Gastroesophageal sphincter (tissue), 4 donors: Measurements from ENCODE around the gene STX8. TPM values are rescaled to one million over a fixed set of nuclear protein-coding genes. Genes with fewer than 3 reads are reported as not detected.

Experiments used
- ATAC-seq: fragments of 150-250 bp; one replicate; pipeline ENCODE4 v1.9.1; 2016; ENCODE audit warnings: mild to moderate bottlenecking, moderate library complexity
- H3K27ac ChIP-seq, 4 donors: fragments of 200-600 bp; sonication (generic) in 3 of 4; 1 replicate in 3 of 4; 2 replicates in 1 of 4; pipeline ENCODE4 v1.5.1; 2016 to 2019
- H3K27me3 ChIP-seq: fragments of 200-600 bp; sonication (generic); one replicate; pipeline ENCODE4 v1.5.1; 2019
- H3K36me3 ChIP-seq, 2 donors: fragments of 200-600 bp; sonication (generic); one replicate each; pipeline ENCODE4 v1.5.1; 2019; ENCODE audit warnings: control low read depth in 1 of 2
- H3K4me1 ChIP-seq, 3 donors: fragments of 200-600 bp; sonication (generic); 1 replicate in 2 of 3; 2 replicates in 1 of 3; pipeline ENCODE4 v1.5.1; 2016 to 2019; ENCODE audit warnings: control low read depth in 2 of 3
- H3K4me3 ChIP-seq, 2 donors: fragments of 200-600 bp; sonication (generic); one replicate each; pipeline ENCODE4 v1.5.1; 2019; ENCODE audit warnings: mild to moderate bottlenecking in 1 of 2, moderate library complexity in 1 of 2
- H3K9me3 ChIP-seq, 3 donors: fragments of 200-600 bp; sonication (generic); one replicate each; pipeline ENCODE4 v1.5.1; 2017 to 2019; ENCODE audit warnings: control low read depth in 2 of 3
- EP300 ChIP-seq: sonication (generic); formaldehyde crosslinking; IDR thresholded peaks from one replicate; pipeline ENCODE4 v1.6.1; 2017; ENCODE audit warnings: antibody characterized with exemption, mild to moderate bottlenecking
- POLR2A ChIP-seq, 2 donors: fragments of 450-650 bp; IDR thresholded peaks; one replicate each; pipeline ENCODE4 v1.6.1; 2017; ENCODE audit warnings: antibody characterized with exemption in 2 of 2, mild to moderate bottlenecking in 2 of 2, moderate library complexity in 1 of 2
- POLR2AphosphoS5 ChIP-seq: sonication (generic); formaldehyde crosslinking; IDR thresholded peaks from one replicate; pipeline ENCODE4 v1.6.1; 2017; ENCODE audit warnings: antibody characterized with exemption
- WGBS, 2 donors: methylation state at CpG; one replicate each; pipeline ENCODE4 v1.1.5; 2018; ENCODE audit warnings: low coverage in 1 of 2; 5-methylcytosine and 5-hydroxymethylcytosine counted together
- total RNA-seq, 4 donors: library from RNA; depleted of rRNA; stranded (reverse); fragments of >200 nt; gene quantifications; one replicate each; pipeline ENCODE4 v1.1.0, GENCODE V29; 2016
- TF ChIP-seq, protein P1 (sequence below), 4 experiments: fragments of 200-600 bp in 2 of 4; fragments of 450-650 bp in 2 of 4; sonication (generic) in 1 of 4; IDR thresholded peaks; one replicate each; pipeline ENCODE4 v1.5.1; 2017 to 2019; ENCODE audit warnings: antibody characterized with exemption in 4 of 4, mild to moderate bottlenecking in 2 of 4, moderate library complexity in 2 of 4

Gene STX8
- total RNA-seq, 4 donors from 2014 or later: 67.9 to 106 (median 87.1) TPM

DNA sequence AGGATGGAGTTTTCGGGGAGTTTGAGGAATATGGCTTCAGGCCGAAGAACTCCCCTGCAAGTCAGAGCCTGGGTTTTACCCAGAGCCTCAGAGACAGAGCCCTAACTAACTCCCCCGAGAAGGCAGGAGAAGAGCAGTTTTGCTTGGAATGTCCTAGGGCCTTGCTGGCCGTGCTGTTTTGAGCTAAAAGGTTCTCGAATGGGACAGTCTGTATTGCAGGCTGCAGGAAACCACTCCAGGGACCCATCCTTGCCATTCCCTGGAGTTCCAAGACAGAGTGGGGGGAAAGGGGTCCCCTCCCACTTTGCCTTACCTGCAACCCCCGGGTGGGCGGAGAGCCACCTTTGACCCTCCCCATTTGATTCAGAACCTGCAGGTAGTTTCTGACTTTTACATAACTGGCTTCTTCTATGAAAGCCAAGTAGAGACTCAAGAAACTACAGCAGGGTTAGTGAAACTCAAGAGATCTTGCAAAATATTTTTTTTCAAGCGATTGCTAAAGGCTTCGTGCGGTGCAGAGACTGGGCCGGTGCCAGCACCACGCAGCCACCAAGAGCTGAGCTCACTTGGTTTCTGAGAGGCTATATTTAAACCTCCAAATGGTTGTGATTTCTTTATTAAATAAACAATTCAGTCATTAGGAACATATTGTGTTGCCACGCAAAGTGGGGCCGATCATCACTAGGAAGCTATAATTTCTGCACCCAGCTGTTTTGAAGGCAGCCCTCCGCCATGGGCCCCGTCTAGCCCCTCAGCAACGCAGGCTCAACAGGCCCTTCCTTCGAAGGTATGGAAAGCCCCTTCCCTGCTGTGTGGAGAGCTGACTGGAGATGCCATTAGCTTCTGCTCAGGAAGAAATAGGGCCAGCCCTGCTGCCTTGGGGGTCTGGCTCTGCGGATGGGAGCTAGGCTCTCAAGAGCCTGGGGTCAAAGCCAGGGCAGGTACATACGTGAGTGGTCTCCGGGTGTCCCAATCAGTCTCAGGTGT, 331.3 kb downstream of the STX8 start:
- peak overlapping the region in 1 of 2 donors; percentile 4 for H3K4me3 ChIP-seq
- H3K27me3 ChIP-seq: no peaks in the 10 kb centered on the region
- H3K9me3 ChIP-seq: no peaks in the 10 kb centered on the region
- WGBS, 2 donors: 11 to 34% methylated on average over 6 to 12 of the region's 21 CpGs
- H3K36me3 ChIP-seq: peaks cover 0 to 15% of the 10 kb centered on the region in 2 donors
- peaks cover 3 to 92% (median 62%) of the 10 kb centered on the region in 3 donors for H3K4me1 ChIP-seq
- peak; percentile 51 for ATAC-seq
- peak overlapping the region; percentile 62 to 100 (median 98) for H3K27ac ChIP-seq
- TF ChIP-seq, protein P1, sequence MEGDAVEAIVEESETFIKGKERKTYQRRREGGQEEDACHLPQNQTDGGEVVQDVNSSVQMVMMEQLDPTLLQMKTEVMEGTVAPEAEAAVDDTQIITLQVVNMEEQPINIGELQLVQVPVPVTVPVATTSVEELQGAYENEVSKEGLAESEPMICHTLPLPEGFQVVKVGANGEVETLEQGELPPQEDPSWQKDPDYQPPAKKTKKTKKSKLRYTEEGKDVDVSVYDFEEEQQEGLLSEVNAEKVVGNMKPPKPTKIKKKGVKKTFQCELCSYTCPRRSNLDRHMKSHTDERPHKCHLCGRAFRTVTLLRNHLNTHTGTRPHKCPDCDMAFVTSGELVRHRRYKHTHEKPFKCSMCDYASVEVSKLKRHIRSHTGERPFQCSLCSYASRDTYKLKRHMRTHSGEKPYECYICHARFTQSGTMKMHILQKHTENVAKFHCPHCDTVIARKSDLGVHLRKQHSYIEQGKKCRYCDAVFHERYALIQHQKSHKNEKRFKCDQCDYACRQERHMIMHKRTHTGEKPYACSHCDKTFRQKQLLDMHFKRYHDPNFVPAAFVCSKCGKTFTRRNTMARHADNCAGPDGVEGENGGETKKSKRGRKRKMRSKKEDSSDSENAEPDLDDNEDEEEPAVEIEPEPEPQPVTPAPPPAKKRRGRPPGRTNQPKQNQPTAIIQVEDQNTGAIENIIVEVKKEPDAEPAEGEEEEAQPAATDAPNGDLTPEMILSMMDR (IDR thresholded peaks at IDR 0.05): no peak
- peak; percentile 87 for TF ChIP-seq POLR2AphosphoS5

DNA sequence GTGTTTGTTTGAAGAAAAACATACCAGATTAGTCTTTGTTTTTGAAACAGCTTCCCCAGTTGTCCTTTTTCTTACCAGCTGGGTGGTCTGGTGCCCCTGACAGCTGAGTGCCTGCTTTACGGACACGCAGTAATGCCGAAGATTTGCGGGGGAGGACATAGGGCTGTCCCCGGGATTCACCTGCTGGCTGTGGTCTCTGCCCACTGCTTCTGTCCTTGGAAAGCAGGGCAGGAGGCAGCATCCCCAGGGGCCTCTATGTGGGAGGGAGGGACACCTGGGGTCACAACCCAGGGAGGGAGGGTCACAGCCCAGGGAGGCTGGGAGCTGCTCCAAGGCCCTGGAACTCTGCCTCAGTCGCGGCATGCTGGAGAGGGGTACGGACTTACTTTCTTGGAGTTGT, 332.6 kb downstream of the STX8 start:
- Histone ChIP-seq H3K4me3 (no peak overlapping the region), H3K27me3 (no peaks in the 10 kb centered on the region), H3K4me1 (peaks cover 3 to 97% (median 71%) of the 10 kb centered on the region in 3 donors), H3K36me3 (peaks cover 0 to 1% of the 10 kb centered on the region in 2 donors), H3K27ac (peak overlapping the region; percentile 88 to 100 (median 98)), H3K9me3 (no peaks in the 10 kb centered on the region)
- WGBS, 2 donors: 28 to 88% methylated on average over 2 to 5 of the region's 8 CpGs
- ATAC-seq: no peak
- TF ChIP-seq POLR2AphosphoS5 (no peak), EP300 (no peak), POLR2A (IDR thresholded peaks at IDR 0.05) (no peak)
- TF ChIP-seq, protein P1 (IDR thresholded peaks at IDR 0.05): no peak

DNA sequence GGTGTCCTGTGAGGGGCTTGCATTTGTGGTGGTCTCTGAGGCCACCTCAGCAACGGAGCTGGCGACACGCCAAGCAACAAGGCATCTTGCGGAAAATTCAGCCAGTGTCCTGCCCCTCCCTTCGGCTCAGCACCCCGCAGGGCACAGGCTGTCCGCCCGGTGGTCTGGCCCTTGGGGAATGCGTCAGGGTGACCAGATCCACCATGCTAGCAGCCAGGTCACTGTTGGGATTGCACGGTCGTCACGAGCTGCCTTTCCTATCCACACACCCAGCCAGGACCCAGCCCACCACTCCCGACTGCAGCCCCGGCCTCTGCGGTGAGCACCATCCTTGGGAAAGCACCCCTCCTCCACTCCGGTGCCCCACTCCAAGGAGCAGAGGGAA, 333.1 kb downstream of the STX8 start:
- Histone ChIP-seq H3K27ac (peak overlapping the region; percentile 88 to 100 (median 98)), H3K27me3 (no peaks in the 10 kb centered on the region), H3K4me1 (peaks cover 3 to 97% (median 71%) of the 10 kb centered on the region in 3 donors), H3K9me3 (no peaks in the 10 kb centered on the region), H3K4me3 (no peak overlapping the region), H3K36me3 (no peaks in the 10 kb centered on the region)
- whole genome bisulfite sequencing, 2 donors: 76 to 90% methylated on average over 2 to 4 of the region's 16 CpGs
- no peak for ATAC-seq
- TF ChIP-seq POLR2A (IDR thresholded peaks at IDR 0.05) (no peak), EP300 (no peak), POLR2AphosphoS5 (peak; percentile 36)

DNA sequence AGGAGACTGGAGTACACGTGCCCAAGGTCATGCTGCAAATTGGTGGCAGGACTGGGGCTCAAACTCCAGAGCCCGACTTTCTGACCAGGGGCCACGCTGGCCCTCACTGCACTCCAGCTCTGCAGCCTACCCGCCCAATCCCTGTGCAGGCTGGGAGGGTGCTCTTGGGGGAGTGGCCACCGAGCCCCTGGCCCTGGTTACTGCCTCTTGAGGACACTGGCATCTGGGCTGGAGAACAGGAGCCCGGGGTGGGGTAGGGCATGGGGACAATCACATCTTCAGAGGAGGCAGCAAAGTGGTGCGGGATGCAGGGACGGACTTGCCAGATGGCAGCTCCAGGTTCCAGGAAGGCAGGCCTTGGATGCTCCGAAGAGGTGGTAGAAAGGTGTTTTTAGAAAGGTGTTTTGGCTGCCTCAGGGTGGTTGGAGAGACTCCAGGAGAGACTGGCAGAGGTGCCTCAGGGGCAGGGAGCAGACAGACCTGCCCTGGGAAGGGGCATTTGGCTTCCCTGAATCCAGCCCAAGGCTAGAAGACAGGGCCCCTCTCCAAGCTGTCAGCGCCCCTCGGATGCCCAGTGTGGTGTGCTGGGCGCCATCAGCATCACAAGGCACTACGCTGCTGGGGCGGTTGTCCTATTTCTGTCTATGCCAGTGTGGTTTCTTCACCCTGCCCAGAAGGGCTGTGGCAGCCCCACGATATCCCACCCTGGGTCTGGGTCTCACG, 333.7 kb downstream of the STX8 start:
- TF ChIP-seq, protein P1 (IDR thresholded peaks at IDR 0.05): no peak
- TF ChIP-seq POLR2AphosphoS5: no peak
- TF ChIP-seq EP300: no peak
- TF ChIP-seq POLR2A (IDR thresholded peaks at IDR 0.05): no peak
- H3K4me1 ChIP-seq: peaks cover 3 to 95% (median 71%) of the 10 kb centered on the region in 3 donors
- no peaks in the 10 kb centered on the region for H3K27me3 ChIP-seq
- ATAC-seq: no peak
- no peaks in the 10 kb centered on the region for H3K36me3 ChIP-seq
- no peaks in the 10 kb centered on the region for H3K9me3 ChIP-seq
- no peak overlapping the region for H3K4me3 ChIP-seq
- peak overlapping the region; percentile 88 to 100 (median 98) for H3K27ac ChIP-seq
- WGBS, 2 donors: 67% methylated on average over 3 of the region's 16 CpGs; no CpG with 5 or more reads in 1 of the 2 donors

DNA sequence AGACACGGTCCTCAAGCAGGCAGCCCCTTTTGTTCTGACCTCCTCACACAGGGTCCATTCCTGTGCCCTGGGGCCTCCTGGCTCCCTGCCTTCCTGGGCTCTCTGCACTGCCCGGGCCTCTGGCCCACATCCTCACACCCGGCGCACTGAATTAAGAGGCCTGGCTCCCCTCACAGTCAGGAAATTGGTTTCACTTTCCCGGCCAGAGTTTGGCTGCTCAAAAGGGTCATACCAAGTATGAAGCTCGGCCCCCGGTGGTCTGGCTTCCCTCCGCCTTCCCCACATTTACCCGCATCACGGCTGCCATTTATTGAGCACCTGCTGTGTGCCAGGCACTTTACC, 334.3 kb downstream of the STX8 start:
- 18 to 42% methylated on average over 5 to 8 of the region's 10 CpGs for WGBS, 2 donors
- TF ChIP-seq POLR2AphosphoS5 (peak; percentile 50), POLR2A (IDR thresholded peaks at IDR 0.05) (no peak)
- Histone ChIP-seq H3K4me1 (peaks cover 3 to 94% (median 68%) of the 10 kb centered on the region in 3 donors), H3K4me3 (peak overlapping the region in 1 of 2 donors; percentile 63), H3K27ac (peak overlapping the region; percentile 88 to 100 (median 98)), H3K9me3 (no peaks in the 10 kb centered on the region), H3K27me3 (no peaks in the 10 kb centered on the region), H3K36me3 (no peaks in the 10 kb centered on the region)
- no peak for ATAC-seq
